Choroid plexus epithelial cell (primary cell): ENCODE measurements around the gene KNDC1.

Experiments
- DNase-seq: peaks from one replicate; pipeline ENCODE4 v3.0.0-alpha.2; 2010; ENCODE audit warnings: low read depth
- H3K4me3 ChIP-seq: 2 replicates; pipeline ENCODE4 v1.5.1; 2011; ENCODE audit warnings: low read depth, mild to moderate bottlenecking, control low read depth, low read length, moderate library complexity
- TF ChIP-seq, protein P1 (sequence below): conservative IDR thresholded peaks from 2 replicates; pipeline ENCODE4 v1.5.1; 2011; ENCODE audit warnings: low read depth, mild to moderate bottlenecking, control low read depth, inconsistent platforms, low read length, moderate library complexity

Gene KNDC1

DNA sequence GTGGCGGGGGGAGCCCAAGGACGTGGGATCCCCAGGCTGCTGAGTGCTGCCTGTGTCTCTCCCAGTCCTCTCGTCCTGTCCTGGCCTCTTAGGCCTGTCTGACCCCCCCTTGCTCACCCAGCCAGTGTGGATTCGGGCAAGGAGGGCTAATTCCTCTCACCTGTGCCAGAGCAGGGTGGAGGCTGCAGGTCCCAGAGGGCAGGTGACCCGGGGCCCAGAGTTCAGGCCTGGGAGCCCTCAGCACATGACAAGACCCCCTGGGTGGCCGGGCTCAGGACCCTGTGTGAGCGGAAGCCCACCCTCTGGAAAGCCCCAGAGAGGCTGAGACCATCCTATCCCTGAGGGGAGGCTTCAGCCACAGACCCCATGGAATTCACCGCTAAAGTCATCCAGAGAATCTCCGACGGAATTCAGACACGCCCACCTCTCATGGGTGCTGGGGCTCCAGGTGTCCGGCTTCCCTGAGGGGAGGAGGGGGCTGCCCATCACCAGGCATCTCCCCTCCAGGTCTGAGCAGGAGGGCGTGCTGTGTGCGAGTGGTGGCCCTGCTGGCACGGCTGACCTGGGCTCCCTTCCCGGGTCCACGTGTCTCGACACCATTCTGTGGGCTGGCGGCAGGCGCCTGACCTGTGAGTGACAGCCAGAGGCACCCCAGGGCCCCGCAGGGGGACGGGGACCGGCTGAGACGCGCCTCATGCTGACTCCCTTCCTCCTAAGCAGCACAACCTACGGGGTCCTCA lies 5.0 kb downstream of the KNDC1 start:
- TF ChIP-seq, protein P1, sequence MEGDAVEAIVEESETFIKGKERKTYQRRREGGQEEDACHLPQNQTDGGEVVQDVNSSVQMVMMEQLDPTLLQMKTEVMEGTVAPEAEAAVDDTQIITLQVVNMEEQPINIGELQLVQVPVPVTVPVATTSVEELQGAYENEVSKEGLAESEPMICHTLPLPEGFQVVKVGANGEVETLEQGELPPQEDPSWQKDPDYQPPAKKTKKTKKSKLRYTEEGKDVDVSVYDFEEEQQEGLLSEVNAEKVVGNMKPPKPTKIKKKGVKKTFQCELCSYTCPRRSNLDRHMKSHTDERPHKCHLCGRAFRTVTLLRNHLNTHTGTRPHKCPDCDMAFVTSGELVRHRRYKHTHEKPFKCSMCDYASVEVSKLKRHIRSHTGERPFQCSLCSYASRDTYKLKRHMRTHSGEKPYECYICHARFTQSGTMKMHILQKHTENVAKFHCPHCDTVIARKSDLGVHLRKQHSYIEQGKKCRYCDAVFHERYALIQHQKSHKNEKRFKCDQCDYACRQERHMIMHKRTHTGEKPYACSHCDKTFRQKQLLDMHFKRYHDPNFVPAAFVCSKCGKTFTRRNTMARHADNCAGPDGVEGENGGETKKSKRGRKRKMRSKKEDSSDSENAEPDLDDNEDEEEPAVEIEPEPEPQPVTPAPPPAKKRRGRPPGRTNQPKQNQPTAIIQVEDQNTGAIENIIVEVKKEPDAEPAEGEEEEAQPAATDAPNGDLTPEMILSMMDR: no peak
- DNase-seq: no peak

GRCh38 chr10:133165556-133166503 lies 5.8 kb downstream of the KNDC1 start:
- no peak for DNase-seq
- H3K4me3 ChIP-seq: no peak overlapping the region
- TF ChIP-seq, protein P1: no peak

More for the DNA sequence above, 5.0 kb downstream of the KNDC1 start:
- H3K4me3 ChIP-seq: no peak overlapping the region

GRCh38 chr10:133166504-133166827 lies 6.4 kb downstream of the KNDC1 start:
- no peak for DNase-seq
- no peak overlapping the region for H3K4me3 ChIP-seq
- TF ChIP-seq, protein P1: no peak

GRCh38 chr10:133166828-133167692 lies 7.0 kb downstream of the KNDC1 start:
- no peak overlapping the region for H3K4me3 ChIP-seq
- no peak for DNase-seq
- TF ChIP-seq, protein P1: no peak

- TF ChIP-seq, protein P1: no peak
- no peak overlapping the region for H3K4me3 ChIP-seq
- no peak for DNase-seq
Observed at GRCh38 chr10:133167693-133168616, 7.9 kb downstream of the KNDC1 start.

GRCh38 chr10:133168617-133169031 lies 8.6 kb downstream of the KNDC1 start:
- TF ChIP-seq, protein P1: no peak
- H3K4me3 ChIP-seq: no peak overlapping the region
- no peak for DNase-seq
